Inflammatory macrophage treated with lipopolysaccharide for 4 hours (primary cell): ENCODE measurements around the gene AZU1.

Experiments
- DNase-seq: peaks from one replicate; pipeline ENCODE4 v3.0.0-alpha.2; 2020

Gene AZU1

DNA sequence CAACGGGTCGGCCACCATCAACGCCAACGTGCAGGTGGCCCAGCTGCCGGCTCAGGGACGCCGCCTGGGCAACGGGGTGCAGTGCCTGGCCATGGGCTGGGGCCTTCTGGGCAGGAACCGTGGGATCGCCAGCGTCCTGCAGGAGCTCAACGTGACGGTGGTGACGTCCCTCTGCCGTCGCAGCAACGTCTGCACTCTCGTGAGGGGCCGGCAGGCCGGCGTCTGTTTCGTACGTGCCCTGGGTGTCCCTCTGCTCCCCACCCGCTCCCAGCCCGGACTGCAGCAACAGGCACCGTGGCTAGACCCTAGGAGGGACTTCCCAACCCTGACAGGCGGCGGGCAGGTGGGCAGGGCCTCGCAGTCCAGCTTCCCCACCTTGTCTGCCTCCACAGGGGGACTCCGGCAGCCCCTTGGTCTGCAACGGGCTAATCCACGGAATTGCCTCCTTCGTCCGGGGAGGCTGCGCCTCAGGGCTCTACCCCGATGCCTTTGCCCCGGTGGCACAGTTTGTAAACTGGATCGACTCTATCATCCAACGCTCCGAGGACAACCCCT lies 28.0 kb downstream of the AZU1 start:
- DNase-seq, result no peak

GRCh38 chr19:858284-858683 lies 30.6 kb downstream of the AZU1 start:
- no peak for DNase-seq

- DNase-seq, result peak; percentile 40
Observed at GRCh38 chr19:858868-859843, 31.5 kb downstream of the AZU1 start, which contains the start of gene CFD. CFD (plus strand) TSS chr19:859664; CDS start chr19:859690, 26 bp downstream.

GRCh38 chr19:861141-861755 lies 33.6 kb downstream of the AZU1 start:
- DNase-seq, result no peak

- peak; percentile 59 for DNase-seq
Observed at GRCh38 chr19:861756-862580, 34.3 kb downstream of the AZU1 start.

GRCh38 chr19:862581-863314 lies 35.1 kb downstream of the AZU1 start:
- peak; percentile 58 for DNase-seq

GRCh38 chr19:863315-863620 lies 35.6 kb downstream of the AZU1 start:
- peak; percentile 31 for DNase-seq

DNA sequence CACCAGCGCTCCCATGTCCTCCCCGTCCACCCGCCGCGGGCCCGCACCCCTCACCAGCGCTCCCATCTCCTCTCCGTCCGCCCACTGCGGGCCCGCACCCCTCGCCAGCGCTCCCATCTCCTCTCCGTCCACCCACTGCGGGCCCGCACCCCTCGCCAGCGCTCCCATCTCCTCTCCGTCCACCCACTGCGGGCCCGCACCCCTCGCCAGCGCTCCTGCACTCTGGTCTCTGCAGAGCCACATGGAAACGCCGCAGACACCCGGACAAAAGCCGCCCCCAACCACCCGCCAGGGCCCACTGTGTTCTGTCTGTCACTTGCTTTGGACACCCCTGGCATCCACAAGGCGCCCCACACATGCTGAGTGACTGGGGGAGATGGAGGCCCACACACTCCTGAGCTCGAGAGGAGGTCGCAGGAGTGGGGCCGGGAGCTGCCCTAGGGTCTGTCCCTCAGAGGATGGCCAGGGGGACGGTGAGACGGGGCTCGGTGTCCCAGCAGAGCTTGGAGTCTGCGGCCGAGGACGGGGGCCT lies 39.2 kb downstream of the AZU1 start:
- DNase-seq, result no peak

DNA sequence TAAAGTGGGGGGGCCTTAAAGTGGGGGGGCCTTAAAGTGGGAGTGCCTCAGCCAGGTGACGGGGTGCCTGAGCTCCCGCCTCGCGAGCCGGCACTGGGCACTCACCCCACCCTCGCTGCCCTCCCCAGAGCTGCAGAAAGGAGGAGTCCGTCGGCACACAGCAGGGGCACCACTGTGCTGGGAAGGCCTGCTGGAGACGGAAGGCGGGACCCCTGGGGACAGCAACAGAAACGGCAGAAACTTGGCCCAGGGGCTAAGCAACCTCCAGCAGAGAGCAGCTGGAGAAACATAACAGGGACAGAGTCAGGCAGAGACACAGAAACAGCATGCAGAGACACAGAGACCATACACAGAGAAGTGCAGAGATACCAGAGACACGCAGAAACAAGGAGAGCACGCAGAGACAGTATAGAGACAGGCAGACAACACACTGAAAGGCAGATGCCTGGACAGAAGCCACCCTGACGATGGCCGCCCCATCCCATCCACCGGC lies 39.7 kb downstream of the AZU1 start:
- DNase-seq, result no peak

DNA sequence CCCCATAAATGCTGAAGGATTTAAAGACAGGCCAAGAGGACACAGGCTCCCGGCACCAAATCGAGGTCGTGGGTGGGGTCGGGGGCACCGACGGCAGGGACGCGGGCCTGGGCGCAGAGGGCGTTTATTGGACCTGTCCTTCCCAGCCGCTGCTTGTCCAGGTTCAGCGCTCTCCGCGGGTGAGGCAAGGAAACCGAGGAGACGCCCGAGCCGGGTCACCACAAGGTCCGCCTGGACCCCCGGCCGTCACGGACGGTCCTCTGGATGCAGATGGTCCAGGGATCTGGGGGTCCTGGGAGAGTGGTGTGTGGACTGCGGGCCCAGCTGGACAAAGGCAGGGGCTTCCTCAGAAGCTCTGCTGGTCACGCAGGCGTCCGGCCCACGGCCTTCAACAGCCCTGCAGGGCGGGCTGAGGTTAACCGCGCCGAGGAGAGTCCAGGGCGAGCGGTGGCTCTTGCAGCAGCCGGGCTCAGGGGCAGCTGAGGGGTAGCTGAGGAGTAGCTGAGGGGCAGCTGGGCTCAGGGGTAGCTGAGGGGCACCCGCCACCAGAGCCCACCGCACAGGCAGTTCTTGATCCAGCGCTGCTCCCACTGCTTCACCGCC lies 40.3 kb downstream of the AZU1 start:
- DNase-seq, result no peak

- DNase-seq, result no peak
Observed at GRCh38 chr19:868458-869244, 41.0 kb downstream of the AZU1 start.

- DNase-seq, result peak; percentile 18
Observed at GRCh38 chr19:869245-870177, 41.9 kb downstream of the AZU1 start.

GRCh38 chr19:870314-870713 lies 42.7 kb downstream of the AZU1 start:
- DNase-seq, result no peak

DNA sequence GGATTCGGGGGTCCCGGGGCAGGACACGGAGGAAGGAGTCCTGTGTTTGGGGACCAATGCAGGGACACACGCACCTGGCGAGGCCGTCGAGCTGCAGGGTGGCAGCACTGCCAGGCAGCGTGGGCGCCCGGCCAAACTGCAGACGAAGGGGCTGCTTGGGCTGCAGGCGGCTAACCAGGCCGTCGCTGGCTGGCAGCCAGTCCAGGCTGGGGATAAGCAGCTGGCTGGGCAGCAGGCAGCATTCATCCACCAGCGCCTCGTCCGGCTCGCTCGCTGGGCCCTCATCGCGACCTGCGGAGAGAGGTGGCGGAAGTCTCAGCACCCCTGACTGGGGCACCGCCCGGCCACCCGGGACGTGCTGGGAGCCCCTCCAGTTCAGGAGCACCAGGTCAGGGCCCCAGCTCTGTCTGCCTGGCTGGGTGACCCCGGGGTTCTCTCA lies 43.3 kb downstream of the AZU1 start:
- no peak for DNase-seq

DNA sequence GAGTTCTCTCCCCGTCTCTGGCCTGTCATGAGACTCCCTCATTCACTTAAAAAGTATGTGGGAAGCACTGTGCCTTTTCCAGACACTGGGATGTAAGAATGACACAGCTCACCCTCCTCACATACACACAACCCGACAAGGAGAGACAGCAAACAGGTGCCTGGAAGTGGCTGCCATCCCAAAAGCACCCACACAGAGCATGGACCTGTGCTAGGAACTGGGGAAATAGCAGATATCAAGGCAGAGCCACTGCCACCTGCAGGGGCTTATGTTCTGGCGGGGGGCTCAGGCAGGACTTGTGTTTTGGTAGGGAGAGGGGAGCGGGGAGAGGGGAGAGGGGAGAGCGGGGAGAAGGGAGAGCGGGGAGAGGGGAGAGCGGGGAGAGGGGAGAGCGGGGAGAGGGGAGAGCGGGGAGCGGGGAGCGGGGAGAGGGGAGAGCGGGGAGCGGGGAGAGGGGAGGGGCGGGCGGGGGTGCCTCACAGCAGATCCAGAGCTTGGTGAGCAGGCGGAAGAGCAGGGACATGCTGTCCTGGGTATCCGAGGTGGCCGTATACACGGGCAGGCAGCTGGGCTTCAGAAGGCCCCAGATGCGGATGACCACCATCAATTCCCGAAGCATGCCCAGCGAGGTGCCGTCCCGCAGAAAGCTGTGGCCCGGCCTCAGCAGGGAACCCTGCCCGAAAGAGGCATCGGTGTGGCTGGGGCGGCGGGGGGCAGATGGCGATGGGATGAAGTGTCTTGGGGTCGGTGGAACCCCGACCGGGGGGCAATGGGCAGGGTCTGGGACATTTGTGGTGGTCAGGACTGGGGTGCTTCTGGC lies 44.0 kb downstream of the AZU1 start:
- no peak for DNase-seq

DNA sequence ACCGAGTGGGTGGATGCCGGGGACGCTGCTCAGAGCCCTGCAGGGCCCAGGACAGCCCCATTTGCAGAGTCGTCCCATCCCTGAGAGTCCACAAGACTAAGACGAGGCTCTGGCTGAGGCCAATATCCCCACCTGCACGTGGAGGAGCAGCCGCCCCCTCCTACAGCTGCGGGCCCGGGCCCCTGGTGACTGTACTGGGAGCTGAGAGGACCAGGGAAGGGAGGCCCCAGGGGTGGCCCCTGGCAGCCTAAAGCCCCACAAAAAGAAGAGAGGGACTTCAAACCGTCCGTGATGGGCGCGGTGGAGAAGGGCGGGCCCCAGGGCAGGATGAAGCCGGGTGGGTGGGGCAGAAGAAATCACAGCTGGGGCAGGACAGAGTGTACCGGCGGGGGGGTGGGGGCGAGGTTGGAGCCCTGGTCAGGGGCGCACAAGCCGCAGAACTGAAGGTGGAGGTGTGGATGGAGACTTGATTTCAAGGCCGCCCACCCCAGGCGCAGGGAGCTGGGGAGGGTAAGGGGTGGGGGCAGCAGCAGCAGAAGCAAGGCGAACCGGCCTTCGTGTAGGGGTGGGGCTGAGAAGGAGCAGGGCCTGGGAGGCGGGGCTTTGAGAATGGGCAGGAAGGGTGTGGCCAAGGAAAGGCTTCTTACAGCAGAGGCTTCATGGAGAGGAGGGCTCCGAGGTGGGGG lies 44.8 kb downstream of the AZU1 start:
- DNase-seq, result peak; percentile 73

DNA sequence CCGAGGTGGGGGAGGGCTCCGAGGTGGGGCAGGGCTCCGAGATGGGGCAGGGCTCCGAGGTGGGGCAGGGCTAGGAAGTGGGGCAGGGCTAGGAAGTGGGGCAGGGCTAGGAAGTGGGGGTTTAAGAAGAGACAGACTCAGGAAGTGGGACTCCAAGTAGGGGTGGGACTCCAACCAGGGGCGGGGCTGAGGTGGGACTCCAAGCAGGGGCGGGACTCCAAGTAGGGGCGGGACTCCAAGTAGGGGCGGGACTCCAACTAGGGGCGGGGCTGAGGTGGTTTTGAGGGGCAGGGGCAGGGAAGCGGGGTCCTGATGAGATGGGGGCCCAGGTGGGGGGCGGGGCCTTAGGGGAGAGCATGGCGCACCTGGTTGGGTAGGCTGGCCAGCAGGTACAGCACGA lies 45.4 kb downstream of the AZU1 start:
- DNase-seq, result peak; percentile 65

GRCh38 chr19:873561-874041 lies 46.0 kb downstream of the AZU1 start:
- no peak for DNase-seq
